GM21529 (cell line): ENCODE results near the gene VWA7.
"Not testable (repeated sequence)": the region's sequence is repeated elsewhere in the genome, so short reads cannot be mapped to it uniquely, and the experiment has no call there.

Experiments used
- ATAC-seq: cut with Tn5 transposase; IDR thresholded peaks from one replicate; pipeline ENCODE4 v1.9.1; 2021; ENCODE audit not compliant: unreplicated experiment

Gene VWA7

GRCh38 chr6:31801031-31801927, 24.2 kb upstream of the VWA7 start:
- ATAC-seq = not testable (repeated sequence)

DNA sequence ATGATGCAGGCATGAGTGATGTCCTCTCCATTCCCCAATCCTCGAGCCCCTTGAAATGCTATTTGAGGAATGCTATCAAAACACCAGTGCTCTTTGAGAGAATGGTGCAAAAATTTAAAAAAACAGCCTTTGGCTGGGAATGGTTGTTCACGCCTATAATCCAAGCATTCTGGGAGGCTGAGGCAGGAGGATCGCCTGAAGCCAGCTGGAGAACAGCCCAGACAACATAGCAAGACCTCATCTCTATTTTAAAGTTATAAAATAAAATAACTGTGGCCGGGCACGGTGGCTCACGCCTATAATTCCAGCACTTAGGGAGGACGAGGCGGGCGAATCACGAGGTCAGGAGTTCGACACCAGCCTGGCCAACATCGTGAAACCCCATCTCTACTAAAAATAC, 22.7 kb upstream of the VWA7 start:
- ATAC-seq = no peak

DNA sequence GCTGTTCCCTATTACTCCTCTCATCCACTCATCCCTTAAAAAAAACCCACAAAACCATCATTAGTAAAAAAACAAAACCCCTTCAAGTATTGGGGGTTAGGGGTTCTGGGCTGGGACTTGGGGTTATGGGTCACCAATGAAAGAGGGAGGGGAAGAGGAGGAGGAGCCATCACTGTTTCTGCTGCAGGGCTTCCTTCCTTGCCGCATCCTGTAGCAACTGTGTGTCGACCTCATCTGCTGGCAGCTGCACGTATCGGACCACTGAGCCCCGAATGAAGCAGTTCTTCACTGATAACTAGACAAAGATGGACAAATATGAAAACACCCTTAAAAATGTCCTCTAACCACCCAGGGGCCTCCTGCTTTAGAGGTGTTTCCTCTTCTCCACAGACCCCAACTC, 20.5 kb upstream of the VWA7 start:
- no peak for ATAC-seq

DNA sequence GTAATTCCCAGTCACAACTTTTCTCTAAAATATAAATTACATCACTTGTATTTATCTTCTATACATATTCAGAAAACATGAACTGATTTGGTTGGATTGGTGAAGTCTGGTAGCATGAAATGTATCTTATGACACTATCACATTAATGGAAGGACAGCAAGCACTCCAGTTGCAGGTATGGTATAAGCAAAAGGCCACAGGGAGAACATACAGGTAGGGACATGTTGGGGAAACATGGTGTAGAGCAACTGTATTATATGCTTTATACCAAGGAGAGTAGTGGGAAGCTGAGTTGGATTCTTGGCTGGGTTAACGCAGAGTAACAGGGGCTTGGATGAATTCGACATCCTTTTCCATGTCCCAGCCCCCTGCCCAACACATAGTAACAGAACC, 19.9 kb upstream of the VWA7 start:
- no peak for ATAC-seq

DNA sequence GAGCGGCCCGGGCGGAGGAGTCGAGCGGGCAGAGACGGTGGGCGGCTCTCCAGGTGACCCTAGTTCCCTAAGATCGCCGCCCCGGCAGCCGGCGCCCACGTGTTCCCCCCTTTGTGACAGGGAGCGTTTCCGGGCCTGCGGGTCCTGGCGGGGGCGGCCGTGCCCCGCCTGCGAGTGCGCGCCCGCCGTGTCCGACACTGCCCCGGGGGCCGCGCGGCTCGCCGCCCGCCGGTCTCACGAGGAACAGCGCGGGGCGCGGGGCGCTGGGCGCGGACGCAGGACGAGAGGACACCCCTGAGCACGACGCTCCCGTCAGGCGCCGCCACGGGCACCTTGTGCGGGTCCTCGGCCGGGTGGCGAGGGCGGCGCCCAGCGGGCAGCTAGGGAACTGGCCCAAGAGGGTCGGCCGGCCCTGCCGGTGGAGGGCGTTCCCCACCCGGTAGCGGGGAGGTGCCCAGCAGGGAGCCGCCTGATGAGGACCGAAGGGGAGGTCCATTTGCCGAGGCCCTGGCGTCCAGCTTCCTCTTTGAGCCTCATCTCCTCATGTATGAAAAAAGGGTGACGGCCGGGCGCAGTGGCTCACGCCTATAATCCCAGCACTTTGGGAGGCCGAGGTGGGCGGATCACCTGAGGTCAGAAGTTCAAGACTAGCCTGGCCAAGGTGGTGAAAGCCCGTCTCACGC, 18.6 kb upstream of the VWA7 start, which contains the start of gene VARS1:
VARS1 (minus strand) TSS at position 137 of the 683 bp plus-strand sequence. CDS start 535 bp downstream, outside the sequence.
- peak; percentile 78 for ATAC-seq

GRCh38 chr6:31794866-31795615, 17.9 kb upstream of the VWA7 start:
- peak; percentile 8 for ATAC-seq

GRCh38 chr6:31794294-31794865, 17.3 kb upstream of the VWA7 start:
- no peak for ATAC-seq

DNA sequence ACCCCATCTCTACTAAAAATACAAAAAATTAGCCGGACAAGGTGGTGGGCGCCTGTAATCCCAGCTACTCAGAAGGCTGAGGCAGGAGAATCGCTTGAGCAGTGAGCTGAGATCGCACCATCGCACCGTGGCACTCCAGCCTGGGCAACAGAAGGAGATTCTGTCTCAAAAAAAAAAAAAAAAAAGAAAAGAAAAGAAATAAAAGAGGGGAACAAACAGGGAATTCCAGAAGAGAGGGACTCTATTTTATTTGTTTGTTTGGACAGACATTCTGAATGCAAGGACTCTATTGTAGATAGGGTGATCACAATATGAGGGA, 16.8 kb upstream of the VWA7 start:
- not testable (repeated sequence) for ATAC-seq

DNA sequence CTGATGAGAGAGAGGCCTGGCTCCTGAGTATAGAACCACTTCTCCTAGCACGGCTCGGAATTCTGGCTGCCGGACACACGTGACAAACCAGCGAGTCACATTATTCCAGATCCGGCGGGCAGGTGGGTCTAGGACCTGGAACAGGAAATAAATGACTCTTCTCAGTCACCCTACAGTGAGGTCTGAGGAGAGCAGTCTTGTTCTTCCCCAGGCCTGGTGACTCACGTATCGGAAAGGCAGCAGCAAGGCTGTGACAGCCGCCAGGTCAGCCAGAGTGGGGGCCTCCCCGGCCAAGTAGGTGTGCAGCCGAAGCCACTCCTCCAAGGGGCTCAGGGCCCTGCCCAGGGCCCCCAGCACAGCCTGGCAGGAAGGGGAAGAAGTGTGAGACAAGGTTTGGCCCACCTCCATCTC, 15.6 kb upstream of the VWA7 start:
- no peak for ATAC-seq

DNA sequence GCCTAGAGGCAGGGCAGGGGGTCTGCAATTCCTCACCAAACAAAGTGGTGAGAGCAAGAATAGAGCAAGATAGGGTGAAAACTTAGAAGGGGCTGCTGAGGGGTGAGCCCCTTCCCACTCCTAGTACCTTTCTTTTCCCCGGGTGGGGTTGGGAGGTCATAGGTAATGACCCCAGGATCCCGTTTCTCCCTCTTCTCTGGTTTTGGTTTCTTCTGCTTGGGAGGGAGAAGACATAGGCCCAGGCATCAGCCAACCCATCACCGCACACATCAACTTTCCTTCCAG, 14.9 kb upstream of the VWA7 start:
- no peak for ATAC-seq

- ATAC-seq = no peak
Measured at GRCh38 chr6:31791324-31792089, 14.4 kb upstream of the VWA7 start.

DNA sequence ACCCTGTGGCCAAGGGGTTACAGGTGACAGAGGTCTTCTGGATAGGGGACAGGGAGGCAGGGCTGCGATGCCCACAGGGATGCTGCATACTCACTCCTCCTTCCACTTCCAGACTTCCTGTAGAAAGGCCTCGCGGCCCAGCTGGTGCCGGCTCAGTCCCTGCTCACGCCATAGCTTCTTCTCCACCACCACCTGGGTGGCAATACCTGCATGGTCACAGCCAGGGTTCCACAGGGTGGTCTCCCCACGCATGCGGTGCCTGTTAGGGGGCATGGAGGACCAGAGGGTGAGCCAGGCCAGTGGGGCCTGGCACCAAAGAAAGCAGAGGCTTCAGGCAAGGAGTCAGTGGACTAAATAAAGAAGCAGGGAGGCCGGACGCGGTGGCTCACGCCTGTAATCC, 8.3 kb upstream of the VWA7 start:
- no peak for ATAC-seq

- no peak for ATAC-seq
Measured at GRCh38 chr6:31784098-31784925, 7.2 kb upstream of the VWA7 start.

DNA sequence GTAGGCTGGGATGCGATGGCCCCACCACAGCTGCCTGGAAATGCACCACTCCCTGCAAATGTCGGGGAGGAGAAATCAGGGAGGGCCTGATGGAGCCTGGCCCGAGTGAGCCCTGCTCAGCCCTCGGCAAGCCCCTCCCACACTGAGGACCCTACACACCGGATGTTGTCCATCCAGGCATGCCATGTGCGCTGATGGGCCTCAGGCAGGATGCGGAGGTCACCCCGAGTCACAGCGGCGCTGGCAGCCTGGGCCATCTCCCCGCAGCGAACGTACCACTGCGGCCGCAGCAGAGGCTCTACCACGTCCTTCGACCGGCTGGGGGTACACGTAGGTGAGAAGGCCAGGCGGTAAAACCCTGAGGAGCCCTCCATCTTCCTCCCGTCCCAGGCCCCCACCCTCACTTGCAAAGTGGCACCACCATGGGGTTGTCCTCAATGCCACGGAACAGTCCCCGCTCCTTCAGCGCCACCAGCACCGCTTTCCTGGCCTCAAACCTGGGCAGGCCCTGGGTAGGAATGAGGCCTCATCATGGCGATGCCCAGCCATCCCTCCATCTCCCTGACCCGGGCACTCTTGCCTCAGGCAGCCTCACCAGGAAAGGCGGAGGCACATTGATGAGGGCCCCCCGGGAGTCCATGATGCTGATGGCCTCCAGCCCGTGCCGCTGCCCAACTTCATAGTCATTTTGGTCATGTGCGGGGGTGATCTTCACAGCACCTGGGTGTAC, 5.2 kb upstream of the VWA7 start:
- no peak for ATAC-seq

DNA sequence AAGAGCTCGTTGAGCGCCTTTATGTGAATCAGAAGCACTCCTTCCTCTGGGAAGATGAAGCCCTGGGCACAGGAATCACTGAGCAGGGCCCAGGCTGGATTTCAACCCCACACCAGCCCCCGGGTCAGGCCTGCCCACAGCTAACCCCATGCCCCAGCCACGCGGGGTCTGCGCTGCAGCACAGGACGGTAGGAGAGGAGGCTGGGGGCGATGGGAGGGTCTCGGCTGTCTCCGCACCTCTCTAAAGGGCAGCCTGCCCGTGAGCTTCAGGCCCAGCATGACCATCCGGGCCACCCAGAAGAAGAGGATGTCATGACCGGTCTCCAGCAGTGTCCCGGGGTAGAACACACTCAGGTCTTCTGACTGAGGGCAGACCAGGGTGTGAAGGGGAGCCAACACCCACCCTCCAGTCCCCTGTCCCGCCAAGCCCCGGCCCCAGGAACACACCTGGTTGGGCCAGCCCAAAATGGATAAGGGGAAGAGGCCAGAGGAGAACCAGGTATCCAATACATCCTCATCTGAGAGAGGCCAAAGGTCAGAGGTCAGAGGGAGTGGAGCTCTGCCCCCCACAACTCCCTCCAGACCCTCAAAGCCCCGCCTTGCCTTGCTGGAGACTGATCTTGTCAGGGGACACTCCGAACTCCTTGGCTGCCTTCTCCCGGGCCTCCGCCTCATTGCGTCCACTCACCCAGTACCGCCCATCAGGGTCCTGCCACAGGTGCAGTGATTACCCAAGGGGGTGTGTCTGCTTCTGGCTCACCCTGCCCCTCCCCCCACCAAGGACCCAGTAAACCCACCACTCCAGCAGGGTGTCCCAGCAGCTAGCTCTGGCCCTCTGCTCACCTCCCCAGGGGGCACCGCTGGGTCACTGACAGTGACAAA, 4.4 kb upstream of the VWA7 start:
- ATAC-seq = no peak

DNA sequence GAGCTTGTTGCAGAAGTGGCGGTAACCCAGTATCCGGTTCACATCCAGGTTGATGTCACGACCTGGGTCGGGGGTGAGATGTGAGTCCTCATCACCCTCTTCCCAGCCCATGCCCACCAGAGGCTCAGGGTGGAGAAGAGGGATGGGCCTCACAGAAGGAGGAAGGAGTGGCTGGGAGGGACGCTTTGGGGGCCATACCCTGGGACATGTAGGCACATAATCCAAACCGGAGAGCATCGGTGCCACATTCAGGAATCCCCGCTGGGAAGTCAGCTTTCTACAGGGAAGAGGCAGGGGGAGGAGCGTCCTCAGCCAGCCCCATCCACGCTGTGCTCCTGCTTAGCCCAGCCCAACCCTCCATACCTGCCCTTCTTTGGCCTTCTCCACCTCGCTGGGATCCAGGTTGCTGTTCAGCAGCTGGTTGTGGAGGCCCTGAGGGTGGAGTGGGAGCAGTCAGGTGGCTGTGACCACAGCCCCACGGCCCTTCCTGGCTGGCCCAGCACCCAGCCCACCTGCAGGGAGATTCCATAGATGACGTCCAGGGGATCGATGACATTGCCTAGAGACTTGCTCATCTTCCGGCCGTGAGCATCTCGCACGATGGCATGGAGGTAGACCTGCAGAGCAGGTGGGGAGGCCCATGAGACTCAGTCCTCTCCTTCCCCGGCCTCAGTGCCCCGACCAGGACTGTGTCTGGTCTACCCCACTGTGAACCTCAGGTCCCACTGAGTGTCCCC, 3.5 kb upstream of the VWA7 start:
- ATAC-seq = no peak

GRCh38 chr6:31779908-31780307, 2.8 kb upstream of the VWA7 start:
- no peak for ATAC-seq
